GM12878 (cell line): Measurements from ENCODE around the gene PCF11. TPM values are rescaled to one million over a fixed set of nuclear protein-coding genes. Genes with fewer than 3 reads are reported as not detected.

Experiments used
- ATAC-seq: fragments of 200-7000 bp; cut with Tn5 transposase; 3 replicates; pipeline ENCODE4 v1.9.1; 2020; ENCODE audit warnings: mild to moderate bottlenecking, moderate library complexity
- BruUV-seq: library from RNA; stranded (reverse); fragments of 400-500 nt; replicated peaks from 2 replicates; lab custom pipeline; 2021; lab: Mats Ljungman, UMichigan
- CTCF ChIA-PET: fragments of 300-600 bp; sonication (Branson Sonifier 250); formaldehyde crosslinking; extraction: SDS; loops from one replicate; lab custom pipeline; 2021; ENCODE audit warnings: inconsistent platforms; lab: Yijun Ruan, JAX
- POLR2A ChIA-PET: fragments of 350-600 bp; formaldehyde crosslinking; extraction: SDS; loops from one replicate; lab custom pipeline; 2021; ENCODE audit warnings: inconsistent platforms; lab: Charles Lee
- RAD21 ChIA-PET: fragments of 300-600 bp; sonication (Branson Sonifier 250); formaldehyde crosslinking; loops from one replicate; lab custom pipeline; 2023; ENCODE audit warnings: antibody characterized with exemption; ENCODE audit not compliant: unreplicated experiment; lab: Charles Lee
- SMC1A ChIA-PET: fragments of 300-600 bp; sonication (Branson Sonifier 250); formaldehyde crosslinking; loops from one replicate; lab custom pipeline; 2023; ENCODE audit not compliant: unreplicated experiment, uncharacterized antibody; lab: Charles Lee
- DNase-seq: peaks from one replicate; pipeline ENCODE4 v3.0.0-alpha.2; 2011; ENCODE audit warnings: low read depth, low spot score
- FAIRE-seq: peaks from 3 replicates; lab custom pipeline; 2011; peaks lifted over from hg19 to GRCh38; lab: Jason Lieb, UNC
- H2AFZ ChIP-seq: 2 replicates; pipeline ENCODE4 v1.6.0; 2011; ENCODE audit warnings: low read depth, low read length, control low read depth; ENCODE audit not compliant: control insufficient read depth
- H3K27ac ChIP-seq: 2 replicates; pipeline ENCODE4 v1.5.1; 2011; ENCODE audit warnings: control low read depth; ENCODE audit not compliant: control insufficient read depth, insufficient read depth
- H3K27me3 ChIP-seq, 2 experiments: replicated peaks in 1 of 2; 2 replicates each; pipeline versions ENCODE4 v1.6.0 to v1.6.1; 2011; ENCODE audit warnings: low read length in 1 of 2; ENCODE audit not compliant: control insufficient read depth in 2 of 2, insufficient read depth in 2 of 2
- H3K36me3 ChIP-seq, 2 experiments: 2 replicates each; pipeline ENCODE4 v1.5.1; 2011; ENCODE audit warnings: low read length in 1 of 2; ENCODE audit not compliant: control insufficient read depth in 2 of 2, insufficient read depth in 2 of 2
- H3K4me1 ChIP-seq: 2 replicates; pipeline ENCODE4 v1.6.1; 2011; ENCODE audit warnings: mild to moderate bottlenecking, low read length, moderate library complexity, mixed read lengths; ENCODE audit not compliant: control insufficient read depth, insufficient read depth
- H3K4me2 ChIP-seq: 2 replicates; pipeline ENCODE4 v1.6.0; 2011; ENCODE audit warnings: control low read depth; ENCODE audit not compliant: control insufficient read depth, insufficient read depth
- H3K4me3 ChIP-seq: fragments of 200-600 bp; sonication (generic); 2 replicates; pipeline ENCODE4 v1.5.1; 2016
- H3K79me2 ChIP-seq: 2 replicates; pipeline ENCODE4 v1.6.0; 2011; ENCODE audit warnings: low read length; ENCODE audit not compliant: control insufficient read depth, insufficient read depth
- H3K9ac ChIP-seq: 2 replicates; pipeline ENCODE4 v1.8.0; 2011; ENCODE audit warnings: low read length, control low read depth, mixed read lengths; ENCODE audit not compliant: control insufficient read depth, insufficient read depth
- H3K9me3 ChIP-seq: replicated peaks from 3 replicates; pipeline ENCODE4 v1.5.1; 2011; ENCODE audit warnings: mild to moderate bottlenecking, low read length; ENCODE audit not compliant: control insufficient read depth, insufficient read depth
- H4K20me1 ChIP-seq: 2 replicates; pipeline ENCODE4 v1.6.0; 2011; ENCODE audit not compliant: control insufficient read depth, insufficient read depth
- CEBPB ChIP-seq, 2 experiments: fragments of 150-350 bp in 1 of 2; IDR thresholded peaks; 2 replicates each; pipeline ENCODE4 v1.6.1; 2012 to 2014; ENCODE audit warnings: low read depth in 2 of 2, low read length in 2 of 2, borderline replicate concordance in 1 of 2, inconsistent platforms in 1 of 2
- DPF2 ChIP-seq: fragments of 450-650 bp; IDR thresholded peaks from 2 replicates; pipeline ENCODE4 v1.6.1; 2017; ENCODE audit warnings: mild to moderate bottlenecking
- E2F4 ChIP-seq: IDR thresholded peaks from 2 replicates; pipeline ENCODE4 v1.6.1; 2012; ENCODE audit warnings: low read depth, low read length, improper control_type of control experiment
- FOS ChIP-seq: IDR thresholded peaks from 3 replicates; pipeline ENCODE4 v1.6.1; 2011; ENCODE audit warnings: borderline replicate concordance; ENCODE audit not compliant: insufficient read length; ENCODE audit errors: extremely low read depth
- HCFC1 ChIP-seq: fragments of 150-350 bp; IDR thresholded peaks from 2 replicates; pipeline ENCODE4 v1.6.1; 2014; ENCODE audit warnings: low read length
- HDAC6 ChIP-seq: fragments of 200-600 bp; sonication (generic); IDR thresholded peaks from one replicate; pipeline ENCODE4 v1.8.0; 2017; ENCODE audit warnings: antibody characterized with exemption; ENCODE audit not compliant: unreplicated experiment
- JUNB ChIP-seq: IDR thresholded peaks from 2 replicates; pipeline ENCODE4 v1.6.1; 2016; ENCODE audit warnings: antibody characterized with exemption, mild to moderate bottlenecking
- RUNX3 ChIP-seq: IDR thresholded peaks from 2 replicates; pipeline ENCODE4 v1.6.1; 2012; ENCODE audit warnings: low read length, inconsistent platforms
- SIN3A ChIP-seq: IDR thresholded peaks from 2 replicates; pipeline ENCODE4 v1.6.1; 2012; ENCODE audit warnings: low read depth, low read length, improper control_type of control experiment
- SMAD5 ChIP-seq: IDR thresholded peaks from 2 replicates; pipeline ENCODE4 v1.6.1; 2016; ENCODE audit warnings: antibody characterized with exemption, low read depth
- SREBF1 ChIP-seq: IDR thresholded peaks from 2 replicates; pipeline ENCODE4 v1.6.1; 2012; ENCODE audit warnings: mild to moderate bottlenecking, low read length
- WGBS: methylation state at CpG from one replicate; pipeline ENCODE4 v1.1.6; 2016; ENCODE audit warnings: low lambda C conversion rate; ENCODE audit not compliant: insufficient replicate concordance, insufficient coverage; ENCODE audit errors: missing lambda C conversion rate; 5-methylcytosine and 5-hydroxymethylcytosine counted together
- in situ Hi-C: fragments of 300-500 bp; cut with MboI; formaldehyde crosslinking; loops from 9 replicates; pipeline ENCODE4 v1.14.3; 2018; ENCODE audit warnings: mixed read lengths
- intact Hi-C: fragments of 100-400 bp; cut with micrococcal nuclease; formaldehyde crosslinking; loops from one replicate; pipeline ENCODE4 v1.14.2; 2022; ENCODE audit not compliant: unreplicated experiment
- polyA plus RNA-seq, 11 experiments: library from polyadenylated mRNA; depleted of rRNA in 4 of 11; unstranded in 6 of 11; stranded (reverse) in 5 of 11; fragments of >200 nt; fragmentation: Nextera tagmentation in 4 of 11; fragmentation: Illumina TruSeq in 1 of 11; extraction: Ambion mirVana in 4 of 11; extraction: Trizol in 1 of 11; gene quantifications; 1 replicate in 1 of 11; 2 replicates in 10 of 11; pipeline versions ENCODE4 v1.2.1 to v1.2.3, GENCODE V29; 2011 to 2016; ENCODE audit warnings: inconsistent platforms in 2 of 11, missing spikeins in 2 of 11, low read depth in 1 of 11
- total RNA-seq, 4 experiments: library from RNA; depleted of rRNA in 3 of 4; stranded (reverse); fragments of >200 nt in 3 of 4; fragmentation: Illumina TruSeq in 1 of 4; extraction: Trizol in 1 of 4; gene quantifications; 2 replicates each; pipeline versions ENCODE4 v1.2.1 to v1.2.3, GENCODE V29; 2013 to 2021
- TF ChIP-seq, protein P1 (sequence below), 3 experiments: IDR thresholded peaks in 2 of 3; conservative IDR thresholded peaks in 1 of 3; 2 replicates each; pipeline ENCODE4 v1.5.1; 2011; ENCODE audit warnings: low read depth in 3 of 3, low read length in 3 of 3, mild to moderate bottlenecking in 3 of 3, control low read depth in 2 of 3, moderate library complexity in 2 of 3, inconsistent platforms in 1 of 3, mixed read lengths in 1 of 3; ENCODE audit not compliant: control insufficient read depth in 2 of 3, insufficient read depth in 1 of 3; ENCODE audit errors: extremely low read depth in 1 of 3

Gene PCF11
- total and polyA plus RNA-seq, 10 of the 15 experiments (the other 5 are each of a cell fraction or from before 2014, with no cell fraction given) = 9.2 to 90.4 (median 48.0) TPM

DNA sequence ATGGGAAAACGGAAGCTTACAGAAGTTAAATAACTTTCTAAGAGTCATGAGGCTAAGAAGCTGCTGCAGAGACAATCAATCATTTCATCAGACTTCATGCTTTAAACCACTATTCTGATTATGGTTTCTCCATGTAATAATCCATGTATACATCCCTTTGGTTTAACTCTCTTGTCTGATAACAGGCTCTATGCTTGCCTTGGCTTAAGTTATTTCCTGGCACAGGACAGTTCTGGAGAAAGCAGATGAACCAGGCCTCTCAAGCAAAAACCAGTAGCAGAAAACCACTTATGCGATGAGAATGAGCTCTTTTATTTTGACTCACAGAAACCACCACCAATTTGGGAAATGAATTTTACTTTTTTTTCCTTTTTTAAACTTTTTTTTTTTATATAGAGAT is 6.5 kb upstream of the PCF11 start:
- in situ Hi-C loops (no loop called here), intact Hi-C loops (no loop called here)
- FAIRE-seq (no peak), ATAC-seq (peak; percentile 29; the same call in 2 of the 3 replicates), DNase-seq (no peak)
- BruUV-seq = no TSS peak
- H3K79me2 ChIP-seq = no peaks in the 10 kb centered on the region
- H3K4me1 ChIP-seq = peaks cover 2% of the 10 kb centered on the region; the same call in 1 of the 2 replicates
- no peaks in the 10 kb centered on the region for H3K36me3 ChIP-seq
- no peak overlapping the region for H3K9ac ChIP-seq
- H3K4me3 ChIP-seq = no peak overlapping the region
- ChIA-PET SMC1A (interaction anchor here (0.6 to 1.6 kb wide), 6 partner anchors 9 to 129 kb away, joined by 3 to 6 read pairs (median 4); no protein-coding TSS in a partner anchor), RAD21 (interaction anchor here (1.0 kb wide), 2 partner anchors 9 to 229 kb away, joined by 3 to 4 read pairs; no protein-coding TSS in a partner anchor), POLR2A (interaction anchor here (0.6 to 1.3 kb wide), 4 partner anchors 9 to 79 kb away, joined by 3 to 7 read pairs (median 4); partner anchors contain the start of gene RAB30), CTCF (interaction anchor here (0.6 to 1.4 kb wide), 4 partner anchors 9 to 662 kb away, joined by 3 to 4 read pairs (median 3); no protein-coding TSS in a partner anchor)
- H3K9me3 ChIP-seq = no peaks in the 10 kb centered on the region
- TF ChIP-seq RUNX3 (peak; percentile 59), SMAD5 (no peak), CEBPB (IDR thresholded peaks at IDR 0.05; ENCODE audit: borderline replicate concordance in 1 of 2, low read depth in 2 of 2, low read length in 2 of 2) (no peak), JUNB (peak; percentile 65), DPF2 (no peak), HCFC1 (no peak), FOS (no peak), SIN3A (no peak), E2F4 (no peak), SREBF1 (no peak), HDAC6 (no peak)
- TF ChIP-seq, protein P1, sequence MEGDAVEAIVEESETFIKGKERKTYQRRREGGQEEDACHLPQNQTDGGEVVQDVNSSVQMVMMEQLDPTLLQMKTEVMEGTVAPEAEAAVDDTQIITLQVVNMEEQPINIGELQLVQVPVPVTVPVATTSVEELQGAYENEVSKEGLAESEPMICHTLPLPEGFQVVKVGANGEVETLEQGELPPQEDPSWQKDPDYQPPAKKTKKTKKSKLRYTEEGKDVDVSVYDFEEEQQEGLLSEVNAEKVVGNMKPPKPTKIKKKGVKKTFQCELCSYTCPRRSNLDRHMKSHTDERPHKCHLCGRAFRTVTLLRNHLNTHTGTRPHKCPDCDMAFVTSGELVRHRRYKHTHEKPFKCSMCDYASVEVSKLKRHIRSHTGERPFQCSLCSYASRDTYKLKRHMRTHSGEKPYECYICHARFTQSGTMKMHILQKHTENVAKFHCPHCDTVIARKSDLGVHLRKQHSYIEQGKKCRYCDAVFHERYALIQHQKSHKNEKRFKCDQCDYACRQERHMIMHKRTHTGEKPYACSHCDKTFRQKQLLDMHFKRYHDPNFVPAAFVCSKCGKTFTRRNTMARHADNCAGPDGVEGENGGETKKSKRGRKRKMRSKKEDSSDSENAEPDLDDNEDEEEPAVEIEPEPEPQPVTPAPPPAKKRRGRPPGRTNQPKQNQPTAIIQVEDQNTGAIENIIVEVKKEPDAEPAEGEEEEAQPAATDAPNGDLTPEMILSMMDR (IDR thresholded peaks at IDR 0.05 in 2 of 3, conservative IDR thresholded peaks at IDR 0.05 in 1 of 3; ENCODE audit: control insufficient read depth in 2 of 3, extremely low read depth in 1 of 3, insufficient read depth in 1 of 3, low read depth in 3 of 3, low read length in 3 of 3) = no peak
- no peak overlapping the region for H3K27ac ChIP-seq
- no peaks in the 10 kb centered on the region for H4K20me1 ChIP-seq
- H2AFZ ChIP-seq = no peak overlapping the region
- 49% methylated on average over 2 of the region's 2 CpGs for whole genome bisulfite sequencing
- H3K4me2 ChIP-seq = no peak overlapping the region
- H3K27me3 ChIP-seq = no peaks in the 10 kb centered on the region
